CD14-positive monocyte (primary cell): ENCODE measurements around the gene NCKAP1. TPM values are rescaled to one million over a fixed set of nuclear protein-coding genes. Genes with fewer than 3 reads are reported as not detected.

ENCODE experiments used
- DNase-seq, 3 donors: peaks; one replicate each; pipeline ENCODE4 v3.0.0-alpha.2; 2011 to 2022
- H2AFZ ChIP-seq: 2 replicates; pipeline ENCODE4 v1.6.0; 2012; ENCODE audit warnings: mild to moderate bottlenecking, low read depth, low read length, inconsistent platforms; ENCODE audit not compliant: insufficient read depth, poor library complexity, severe bottlenecking
- H3K27ac ChIP-seq, 2 donors: 1 replicate in 1 of 2; 2 replicates in 1 of 2; pipeline ENCODE4 v1.5.1; 2012 to 2013; ENCODE audit warnings: low read length in 2 of 2, control low read depth in 1 of 2, inconsistent platforms in 1 of 2, low read depth in 1 of 2, mild to moderate bottlenecking in 1 of 2
- H3K27me3 ChIP-seq, 2 donors: one replicate each; pipeline versions ENCODE4 v1.6.0 to v1.6.1; 2011 to 2013; ENCODE audit warnings: low read length in 2 of 2; ENCODE audit not compliant: control insufficient read depth in 2 of 2, insufficient read depth in 2 of 2
- H3K36me3 ChIP-seq, 2 donors: replicated peaks in 1 of 2; 1 replicate in 1 of 2; 2 replicates in 1 of 2; pipeline versions ENCODE4 v1.5.1 to v1.6.1; 2012 to 2013; ENCODE audit warnings: low read length in 2 of 2, control low read depth in 1 of 2, inconsistent platforms in 1 of 2, mild to moderate bottlenecking in 1 of 2; ENCODE audit not compliant: insufficient read depth in 2 of 2, control insufficient read depth in 1 of 2
- H3K4me1 ChIP-seq, 2 donors: 1 replicate in 1 of 2; 2 replicates in 1 of 2; pipeline versions ENCODE4 v1.5.1 to v1.6.1; 2012 to 2013; ENCODE audit warnings: low read length in 2 of 2, control low read depth in 1 of 2, inconsistent platforms in 1 of 2, mild to moderate bottlenecking in 1 of 2, moderate library complexity in 1 of 2; ENCODE audit not compliant: insufficient read depth in 2 of 2, control insufficient read depth in 1 of 2
- H3K4me2 ChIP-seq: replicated peaks from 2 replicates; pipeline ENCODE3; 2012; ENCODE audit warnings: low read length, moderate library complexity, mild to moderate bottlenecking; ENCODE audit not compliant: poor library complexity, severe bottlenecking; ENCODE audit errors: extremely low read depth
- H3K4me3 ChIP-seq, 3 experiments: fragments of 200-600 bp in 1 of 3; sonication (generic) in 1 of 3; replicated peaks in 1 of 3; 1 replicate in 2 of 3; 2 replicates in 1 of 3; pipeline ENCODE4 v1.5.1; 2011 to 2013; ENCODE audit warnings: low read length in 3 of 3, mild to moderate bottlenecking in 3 of 3, control low read depth in 2 of 3, low read depth in 2 of 3, inconsistent platforms in 1 of 3, moderate library complexity in 1 of 3
- H3K79me2 ChIP-seq: 2 replicates; pipeline ENCODE4 v1.6.0; 2012; ENCODE audit warnings: mild to moderate bottlenecking, control low read depth, inconsistent platforms, low read length, moderate library complexity; ENCODE audit not compliant: insufficient read depth
- H3K9ac ChIP-seq: 2 replicates; pipeline ENCODE4 v1.6.0; 2017; ENCODE audit warnings: low read length, mild to moderate bottlenecking; ENCODE audit not compliant: insufficient read depth, poor library complexity, severe bottlenecking
- H3K9me3 ChIP-seq, 2 donors: replicated peaks in 1 of 2; 1 replicate in 1 of 2; 2 replicates in 1 of 2; pipeline versions ENCODE4 v1.5.1 to v1.6.1; 2012 to 2013; ENCODE audit warnings: low read length in 2 of 2, control low read depth in 1 of 2; ENCODE audit not compliant: control insufficient read depth in 1 of 2, insufficient read depth in 1 of 2
- H4K20me1 ChIP-seq: 2 replicates; pipeline ENCODE4 v1.6.0; 2012; ENCODE audit warnings: mild to moderate bottlenecking, low read length, control low read depth, moderate library complexity; ENCODE audit not compliant: insufficient read depth
- H3K27ac Mint-ChIP-seq, 7 donors: one replicate each; pipeline ENCODE4 v1.8.0; 2020; ENCODE audit warnings: mild to moderate bottlenecking in 7 of 7, mixed read lengths in 7 of 7, moderate library complexity in 6 of 7, inconsistent platforms in 2 of 7
- H3K27me3 Mint-ChIP-seq, 3 donors: one replicate each; pipeline ENCODE4 v1.8.0; 2021 to 2022; ENCODE audit warnings: low read depth in 3 of 3, mild to moderate bottlenecking in 3 of 3, mixed read lengths in 3 of 3, moderate library complexity in 3 of 3, inconsistent platforms in 1 of 3
- H3K36me3 Mint-ChIP-seq, 2 donors: one replicate each; pipeline ENCODE4 v1.8.0; 2020; ENCODE audit warnings: mixed read lengths in 2 of 2, inconsistent platforms in 1 of 2, mild to moderate bottlenecking in 1 of 2
- H3K4me1 Mint-ChIP-seq: one replicate; pipeline ENCODE4 v1.8.0; 2020; ENCODE audit warnings: mild to moderate bottlenecking, mixed read lengths
- H3K4me3 Mint-ChIP-seq, 2 donors: one replicate each; pipeline ENCODE4 v1.8.0; 2020; ENCODE audit warnings: mild to moderate bottlenecking in 2 of 2, mixed read lengths in 2 of 2, moderate library complexity in 1 of 2
- H3K9me3 Mint-ChIP-seq, 7 donors: one replicate each; pipeline ENCODE4 v1.8.0; 2020 to 2022; ENCODE audit warnings: mixed read lengths in 7 of 7, mild to moderate bottlenecking in 6 of 7, moderate library complexity in 6 of 7, inconsistent platforms in 2 of 7
- WGBS: methylation state at CpG from one replicate; pipeline ENCODE4 v1.1.5; 2013; ENCODE audit warnings: missing lambda C conversion rate; ENCODE audit not compliant: insufficient coverage; 5-methylcytosine and 5-hydroxymethylcytosine counted together
- intact Hi-C, 2 donors: fragments of 100-400 bp; cut with micrococcal nuclease; formaldehyde crosslinking; loops; one replicate each; pipeline versions ENCODE4 v1.15.0 to v1.15.1; 2023
- polyA plus RNA-seq, 3 donors: library from polyadenylated mRNA; depleted of rRNA in 1 of 3; unstranded in 2 of 3; stranded (reverse) in 1 of 3; fragments of 300-500 nt in 2 of 3; fragments of >200 nt in 1 of 3; fragmentation: Illumina TruSeq in 2 of 3; gene quantifications; 1 replicate in 2 of 3; 2 replicates in 1 of 3; pipeline ENCODE4 v1.2.3, GENCODE V29; 2012 to 2021
- TF ChIP-seq, protein P1 (sequence below): fragments of 200-600 bp; IDR thresholded peaks from one replicate; pipeline ENCODE4 v1.8.0; 2022; ENCODE audit warnings: antibody characterized with exemption, mild to moderate bottlenecking

The NCKAP1 gene
- polyA plus RNA-seq, 3 donors = 0.01 TPM; not detected in 2

DNA sequence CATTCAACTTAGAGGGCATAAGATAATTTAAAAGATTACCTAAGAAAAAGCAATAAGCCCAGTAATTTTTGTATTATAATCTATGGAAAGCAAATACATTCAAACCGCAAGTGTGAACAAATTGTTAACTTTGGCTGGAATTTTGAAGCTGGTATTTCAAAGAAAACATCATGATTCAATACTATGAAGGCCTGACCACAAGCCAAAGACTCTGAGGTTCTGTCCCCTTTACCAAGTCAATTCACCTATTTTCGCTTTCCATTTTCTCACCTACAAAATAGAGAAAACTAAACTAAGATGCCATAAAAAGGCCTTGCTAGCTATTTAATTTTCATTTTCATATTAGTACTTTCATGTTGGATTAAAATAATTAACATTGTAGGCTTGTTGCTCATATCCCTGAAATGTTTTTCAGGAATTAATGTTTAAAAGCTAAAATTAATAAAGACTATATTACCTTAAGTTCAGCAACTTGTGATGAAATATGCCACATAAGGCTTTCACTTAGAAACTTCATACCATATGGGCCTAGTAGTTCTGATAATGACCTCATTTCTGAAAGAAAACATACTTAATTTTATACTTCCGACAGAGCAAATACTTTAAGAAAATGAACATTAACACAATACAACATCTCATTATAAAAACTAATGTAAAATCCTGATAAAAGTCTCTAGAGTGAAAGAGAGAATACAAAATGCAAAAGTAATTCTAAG lies 86.2 kb downstream of the NCKAP1 start:
- no peak overlapping the region for H3K4me2 ChIP-seq
- H3K9me3 Mint-ChIP-seq = no peaks in the 10 kb centered on the region
- no peak overlapping the region for H2AFZ ChIP-seq
- H3K4me3 Mint-ChIP-seq = no peak overlapping the region
- no peaks in the 10 kb centered on the region for H3K4me1 ChIP-seq
- H3K4me3 ChIP-seq = no peak overlapping the region
- H3K9ac ChIP-seq = no peak overlapping the region
- no peaks in the 10 kb centered on the region for H3K27me3 Mint-ChIP-seq
- no peaks in the 10 kb centered on the region for H3K9me3 ChIP-seq
- H3K27ac Mint-ChIP-seq = no peak overlapping the region
- H3K36me3 ChIP-seq = no peaks in the 10 kb centered on the region
- WGBS = no CpG with 5 or more reads among the region's 3 CpGs
- TF ChIP-seq, protein P1, sequence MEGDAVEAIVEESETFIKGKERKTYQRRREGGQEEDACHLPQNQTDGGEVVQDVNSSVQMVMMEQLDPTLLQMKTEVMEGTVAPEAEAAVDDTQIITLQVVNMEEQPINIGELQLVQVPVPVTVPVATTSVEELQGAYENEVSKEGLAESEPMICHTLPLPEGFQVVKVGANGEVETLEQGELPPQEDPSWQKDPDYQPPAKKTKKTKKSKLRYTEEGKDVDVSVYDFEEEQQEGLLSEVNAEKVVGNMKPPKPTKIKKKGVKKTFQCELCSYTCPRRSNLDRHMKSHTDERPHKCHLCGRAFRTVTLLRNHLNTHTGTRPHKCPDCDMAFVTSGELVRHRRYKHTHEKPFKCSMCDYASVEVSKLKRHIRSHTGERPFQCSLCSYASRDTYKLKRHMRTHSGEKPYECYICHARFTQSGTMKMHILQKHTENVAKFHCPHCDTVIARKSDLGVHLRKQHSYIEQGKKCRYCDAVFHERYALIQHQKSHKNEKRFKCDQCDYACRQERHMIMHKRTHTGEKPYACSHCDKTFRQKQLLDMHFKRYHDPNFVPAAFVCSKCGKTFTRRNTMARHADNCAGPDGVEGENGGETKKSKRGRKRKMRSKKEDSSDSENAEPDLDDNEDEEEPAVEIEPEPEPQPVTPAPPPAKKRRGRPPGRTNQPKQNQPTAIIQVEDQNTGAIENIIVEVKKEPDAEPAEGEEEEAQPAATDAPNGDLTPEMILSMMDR = no peak
- H3K4me1 Mint-ChIP-seq = no peaks in the 10 kb centered on the region
- H3K36me3 Mint-ChIP-seq = no peaks in the 10 kb centered on the region
- H3K27ac ChIP-seq = no peak overlapping the region
- H4K20me1 ChIP-seq = no peaks in the 10 kb centered on the region
- intact Hi-C loops = no loop called here
- no peak for DNase-seq
- no peaks in the 10 kb centered on the region for H3K27me3 ChIP-seq
- H3K79me2 ChIP-seq = no peaks in the 10 kb centered on the region

DNA sequence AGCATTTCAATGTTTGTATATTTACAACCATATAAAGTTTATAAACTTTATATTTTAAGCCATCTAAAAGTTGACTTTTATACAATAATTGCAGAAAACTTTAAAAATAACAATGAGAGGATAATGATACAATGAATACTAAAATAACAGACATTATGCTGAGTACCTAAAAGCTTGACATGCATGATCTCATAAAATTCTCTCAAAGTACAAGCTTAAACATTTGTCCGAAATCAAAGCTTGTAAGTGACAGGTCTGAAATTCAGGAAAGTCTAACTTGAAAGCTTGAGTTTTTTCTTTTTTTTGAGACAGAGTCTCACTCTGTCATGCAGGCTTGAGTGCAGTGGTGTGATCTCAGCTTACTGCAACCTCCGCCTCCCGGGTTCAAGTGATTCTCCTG lies 87.7 kb downstream of the NCKAP1 start:
- H3K36me3 Mint-ChIP-seq = no peaks in the 10 kb centered on the region
- WGBS = 100% methylated on average over 1 of the region's 3 CpGs
- Histone ChIP-seq H3K4me2 (no peak overlapping the region), H4K20me1 (no peaks in the 10 kb centered on the region), H3K27ac (no peak overlapping the region), H3K27me3 (no peaks in the 10 kb centered on the region), H3K9me3 (no peaks in the 10 kb centered on the region), H3K79me2 (no peaks in the 10 kb centered on the region), H3K4me1 (no peaks in the 10 kb centered on the region), H2AFZ (no peak overlapping the region), H3K9ac (no peak overlapping the region), H3K36me3 (no peaks in the 10 kb centered on the region), H3K4me3 (no peak overlapping the region)
- intact Hi-C loops = no loop called here
- TF ChIP-seq, protein P1 = no peak
- H3K4me3 Mint-ChIP-seq = no peak overlapping the region
- H3K27me3 Mint-ChIP-seq = no peaks in the 10 kb centered on the region
- H3K27ac Mint-ChIP-seq = no peak overlapping the region
- H3K4me1 Mint-ChIP-seq = no peaks in the 10 kb centered on the region
- no peak for DNase-seq
- no peaks in the 10 kb centered on the region for H3K9me3 Mint-ChIP-seq
